22Rv1 (cell line): ENCODE measurements around the gene CSGALNACT2.

Experiments
- ZFX ChIP-seq: fragments of 450-650 bp; IDR thresholded peaks from 2 replicates; pipeline ENCODE4 v1.6.1; 2017; ENCODE audit warnings: antibody characterized with exemption, borderline replicate concordance
- TF ChIP-seq, protein P1 (sequence below): fragments of 450-650 bp; IDR thresholded peaks from 2 replicates; pipeline ENCODE4 v1.5.1; 2017; ENCODE audit warnings: mild to moderate bottlenecking

GRCh38 chr10:43127442-43127841 is 10.8 kb upstream of the CSGALNACT2 start:
- TF ChIP-seq, protein P1, sequence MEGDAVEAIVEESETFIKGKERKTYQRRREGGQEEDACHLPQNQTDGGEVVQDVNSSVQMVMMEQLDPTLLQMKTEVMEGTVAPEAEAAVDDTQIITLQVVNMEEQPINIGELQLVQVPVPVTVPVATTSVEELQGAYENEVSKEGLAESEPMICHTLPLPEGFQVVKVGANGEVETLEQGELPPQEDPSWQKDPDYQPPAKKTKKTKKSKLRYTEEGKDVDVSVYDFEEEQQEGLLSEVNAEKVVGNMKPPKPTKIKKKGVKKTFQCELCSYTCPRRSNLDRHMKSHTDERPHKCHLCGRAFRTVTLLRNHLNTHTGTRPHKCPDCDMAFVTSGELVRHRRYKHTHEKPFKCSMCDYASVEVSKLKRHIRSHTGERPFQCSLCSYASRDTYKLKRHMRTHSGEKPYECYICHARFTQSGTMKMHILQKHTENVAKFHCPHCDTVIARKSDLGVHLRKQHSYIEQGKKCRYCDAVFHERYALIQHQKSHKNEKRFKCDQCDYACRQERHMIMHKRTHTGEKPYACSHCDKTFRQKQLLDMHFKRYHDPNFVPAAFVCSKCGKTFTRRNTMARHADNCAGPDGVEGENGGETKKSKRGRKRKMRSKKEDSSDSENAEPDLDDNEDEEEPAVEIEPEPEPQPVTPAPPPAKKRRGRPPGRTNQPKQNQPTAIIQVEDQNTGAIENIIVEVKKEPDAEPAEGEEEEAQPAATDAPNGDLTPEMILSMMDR, result no peak
- TF ChIP-seq ZFX, result no peak
